Esophagus (tissue), 2 donors: Measurements from ENCODE around the gene ABCD3. TPM values are rescaled to one million over a fixed set of nuclear protein-coding genes. Genes with fewer than 3 reads are reported as not detected.
"Not testable (repeated sequence)": the region's sequence is repeated elsewhere in the genome, so short reads cannot be mapped to it uniquely, and the experiment has no call there.

Experiments
- H3K27ac ChIP-seq, 2 donors: one replicate each; pipeline ENCODE4 v1.5.1; 2013; ENCODE audit warnings: low read depth in 2 of 2, mild to moderate bottlenecking in 2 of 2, inconsistent platforms in 1 of 2, low read length in 1 of 2, moderate library complexity in 1 of 2
- H3K27me3 ChIP-seq, 2 donors: one replicate each; pipeline ENCODE4 v1.6.1; 2013; ENCODE audit warnings: low read length in 2 of 2, control low read depth in 1 of 2, mild to moderate bottlenecking in 1 of 2; ENCODE audit not compliant: insufficient read depth in 2 of 2, control insufficient read depth in 1 of 2
- H3K36me3 ChIP-seq, 2 donors: one replicate each; pipeline ENCODE4 v1.6.1; 2013; ENCODE audit warnings: low read length in 1 of 2; ENCODE audit not compliant: control insufficient read depth in 2 of 2, insufficient read depth in 2 of 2
- H3K4me1 ChIP-seq, 2 donors: one replicate each; pipeline ENCODE4 v1.6.1; 2013; ENCODE audit warnings: low read length in 1 of 2; ENCODE audit not compliant: control insufficient read depth in 2 of 2, insufficient read depth in 2 of 2
- H3K4me3 ChIP-seq, 2 donors: one replicate each; pipeline ENCODE4 v1.5.1; 2013; ENCODE audit warnings: low read length in 2 of 2, mild to moderate bottlenecking in 2 of 2, low read depth in 1 of 2, moderate library complexity in 1 of 2
- H3K9me3 ChIP-seq, 2 donors: one replicate each; pipeline ENCODE4 v1.6.1; 2013; ENCODE audit warnings: mild to moderate bottlenecking in 2 of 2, low read depth in 1 of 2, low read length in 1 of 2, moderate library complexity in 1 of 2; ENCODE audit not compliant: control insufficient read depth in 2 of 2, insufficient read depth in 1 of 2
- WGBS, 2 donors: extraction: QIAGEN DNeasy Blood & Tissue Kit; methylation state at CpG; one replicate each; pipeline ENCODE4 v1.1.7; 2013; 5-methylcytosine and 5-hydroxymethylcytosine counted together
- polyA plus RNA-seq, 2 donors: library from polyadenylated mRNA; stranded (reverse); fragments of 200-250 nt; gene quantifications; one replicate each; pipeline ENCODE4 v1.2.3, GENCODE V29; 2013
- donor health status: healthy with polysubstance abuse.
- donor health status: Bipolar disorder and iron deficiency.

Gene ABCD3
- polyA plus RNA-seq, 2 donors = 12.6 to 17.7 TPM

DNA sequence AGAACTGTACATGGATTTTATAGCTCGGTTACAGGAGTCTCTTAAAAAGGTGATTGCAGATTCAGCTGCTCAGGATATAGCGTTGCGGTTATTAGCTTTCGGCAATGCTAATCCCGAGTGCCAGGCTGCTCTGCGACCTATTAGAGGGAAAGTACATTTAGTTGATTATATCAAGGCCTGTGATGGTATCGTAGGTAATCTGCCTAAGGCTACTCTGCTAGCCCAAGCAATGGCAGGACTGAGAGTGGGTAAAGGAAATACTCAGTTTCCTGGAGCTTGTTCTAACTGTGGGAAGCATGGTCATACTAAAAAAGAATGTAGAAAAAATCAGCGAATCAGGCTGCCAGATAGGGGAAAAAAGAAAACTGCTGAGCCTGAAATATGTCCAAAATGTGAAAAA lies 27.5 kb downstream of the ABCD3 start:
- not testable (repeated sequence) for H3K4me1 ChIP-seq, H3K4me3 ChIP-seq, H3K9me3 ChIP-seq, H3K27ac ChIP-seq, H3K36me3 ChIP-seq, H3K27me3 ChIP-seq
- 93 to 95% methylated on average over 8 of the region's 8 CpGs for WGBS, 2 donors

DNA sequence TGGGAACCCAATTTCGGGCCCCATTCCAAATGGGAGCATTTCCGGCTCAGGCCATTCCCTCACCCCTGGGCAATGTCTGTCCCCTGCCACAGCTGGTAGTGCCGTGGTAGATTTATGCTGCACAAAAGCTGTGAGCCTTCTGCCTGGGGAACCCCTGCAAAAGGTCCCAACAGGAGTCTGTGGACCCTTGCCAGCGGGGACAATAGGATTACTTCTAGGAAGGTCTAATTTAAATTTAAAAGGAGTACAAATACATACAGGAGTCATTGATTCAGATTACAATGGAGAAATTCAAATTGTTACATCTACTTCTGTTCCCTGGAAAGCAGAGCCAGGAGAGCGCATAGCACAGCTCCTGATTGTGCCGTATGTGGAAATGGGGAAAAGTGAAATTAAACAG lies 28.0 kb downstream of the ABCD3 start:
- H3K27ac ChIP-seq, H3K9me3 ChIP-seq, H3K27me3 ChIP-seq, H3K4me1 ChIP-seq, H3K36me3 ChIP-seq, H3K4me3 ChIP-seq: not testable (repeated sequence)
- 94 to 97% methylated on average over 6 of the region's 6 CpGs for WGBS, 2 donors

DNA sequence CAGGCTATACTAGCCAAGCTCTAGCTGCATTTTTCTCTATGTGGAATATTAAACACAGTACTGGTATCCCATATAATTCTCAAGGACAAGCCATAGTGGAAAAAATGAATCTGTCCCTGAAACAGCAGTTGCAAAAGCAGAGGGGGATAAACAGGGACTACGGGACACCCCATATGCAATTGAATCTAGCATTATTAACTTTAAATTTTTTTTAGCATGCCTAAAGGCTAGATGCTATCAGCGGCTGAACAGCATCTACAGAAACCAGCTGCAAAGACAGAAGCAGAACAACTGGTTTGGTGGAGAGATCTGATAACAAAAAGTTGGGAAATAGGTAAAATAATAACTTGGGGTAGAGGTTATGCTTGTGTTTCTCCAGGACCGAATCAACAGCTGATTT lies 30.6 kb downstream of the ABCD3 start:
- WGBS, 2 donors = 98 to 100% methylated on average over 3 of the region's 3 CpGs
- not testable (repeated sequence) for H3K4me3 ChIP-seq, H3K27ac ChIP-seq, H3K27me3 ChIP-seq, H3K36me3 ChIP-seq, H3K4me1 ChIP-seq, H3K9me3 ChIP-seq

DNA sequence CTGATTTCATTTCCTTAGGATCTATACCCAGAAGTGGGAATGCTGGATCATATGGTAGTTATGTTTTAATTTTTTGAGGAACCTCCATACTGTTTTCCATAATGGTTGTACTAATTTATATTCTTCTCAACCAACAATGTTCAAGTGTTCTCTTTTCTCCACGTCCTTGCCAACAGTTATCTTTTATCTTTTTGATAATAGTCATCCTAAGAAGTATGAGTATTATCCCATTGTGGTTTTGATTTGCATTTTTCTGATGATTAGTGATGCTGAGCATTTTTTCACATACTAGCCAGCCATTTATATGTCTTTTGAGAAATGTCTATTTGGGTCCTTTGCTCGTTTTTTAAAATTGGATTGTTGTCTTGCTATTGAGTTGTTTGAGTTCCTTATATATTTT lies 38.5 kb downstream of the ABCD3 start:
- H3K4me1 ChIP-seq = no peaks in the 10 kb centered on the region
- H3K4me3 ChIP-seq = no peak overlapping the region
- H3K27ac ChIP-seq = no peak overlapping the region
- H3K9me3 ChIP-seq = no peaks in the 10 kb centered on the region
- H3K27me3 ChIP-seq = no peaks in the 10 kb centered on the region
- 82 to 85% methylated on average over 2 of the region's 2 CpGs for WGBS, 2 donors
- H3K36me3 ChIP-seq = no peaks in the 10 kb centered on the region

DNA sequence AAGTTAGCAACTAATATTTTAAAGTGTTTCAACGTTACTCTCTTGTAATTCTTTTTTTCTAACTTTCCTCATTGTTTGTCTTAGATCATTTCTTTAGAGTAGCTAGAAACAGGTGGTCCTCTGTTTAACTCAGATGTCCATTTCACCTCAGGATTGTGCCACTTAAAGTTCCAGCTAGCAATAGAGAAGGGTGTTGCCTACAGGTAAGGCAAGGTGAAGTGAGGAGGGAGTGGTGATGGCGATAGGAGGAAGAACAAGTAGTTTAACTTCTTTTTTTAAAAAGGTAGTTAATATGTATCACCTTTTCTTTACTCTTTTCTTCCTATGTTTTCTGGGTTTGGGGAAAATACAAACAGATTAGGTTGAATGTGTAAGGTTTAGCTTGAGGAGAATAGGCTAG lies 44.4 kb downstream of the ABCD3 start:
- peaks cover 0 to 3% of the 10 kb centered on the region in 2 donors for H3K36me3 ChIP-seq
- no peak overlapping the region for H3K4me3 ChIP-seq
- H3K27me3 ChIP-seq = no peaks in the 10 kb centered on the region
- H3K4me1 ChIP-seq = no peaks in the 10 kb centered on the region
- no peak overlapping the region for H3K27ac ChIP-seq
- WGBS, 2 donors = 71 to 80% methylated on average over 2 of the region's 2 CpGs
- no peaks in the 10 kb centered on the region for H3K9me3 ChIP-seq

DNA sequence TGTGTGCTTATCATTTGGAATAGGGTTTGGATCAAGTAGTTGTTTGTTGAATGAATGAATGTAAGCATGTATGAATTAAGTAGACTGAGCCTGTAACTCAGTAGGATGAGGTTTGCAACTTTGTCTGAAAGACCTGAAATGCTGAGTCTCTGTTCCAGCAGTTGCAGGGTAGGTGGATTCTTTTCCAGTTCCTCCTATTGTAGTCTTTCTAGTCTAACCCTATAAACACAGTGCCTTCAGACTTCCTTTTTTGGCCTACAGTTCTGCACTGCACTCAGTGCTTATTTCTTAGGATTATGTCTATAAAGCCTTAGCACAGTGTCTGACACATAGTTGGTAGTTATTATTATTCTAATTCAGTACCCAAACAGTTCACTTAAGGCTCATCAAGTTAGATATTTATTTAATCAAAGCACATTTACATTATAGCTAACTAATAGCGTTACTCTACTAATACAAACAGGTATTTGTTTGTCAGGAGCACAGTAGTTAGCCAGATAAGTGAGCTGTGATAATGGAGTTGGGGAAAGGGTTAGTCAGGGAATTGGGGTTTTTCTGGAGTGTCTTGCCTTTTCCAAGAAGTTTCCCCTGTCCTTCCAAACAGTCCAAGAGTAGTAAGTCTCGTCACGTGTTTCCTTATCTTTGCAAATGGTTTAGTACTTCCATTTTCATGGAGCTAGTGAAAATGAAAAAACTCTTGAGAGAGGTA lies 45.0 kb downstream of the ABCD3 start:
- Histone ChIP-seq H3K27ac (no peak overlapping the region), H3K4me3 (no peak overlapping the region), H3K36me3 (peaks cover 0 to 3% of the 10 kb centered on the region in 2 donors), H3K4me1 (no peaks in the 10 kb centered on the region), H3K9me3 (no peaks in the 10 kb centered on the region), H3K27me3 (no peaks in the 10 kb centered on the region)
- WGBS, 2 donors = 79 to 89% methylated on average over 3 of the region's 3 CpGs

DNA sequence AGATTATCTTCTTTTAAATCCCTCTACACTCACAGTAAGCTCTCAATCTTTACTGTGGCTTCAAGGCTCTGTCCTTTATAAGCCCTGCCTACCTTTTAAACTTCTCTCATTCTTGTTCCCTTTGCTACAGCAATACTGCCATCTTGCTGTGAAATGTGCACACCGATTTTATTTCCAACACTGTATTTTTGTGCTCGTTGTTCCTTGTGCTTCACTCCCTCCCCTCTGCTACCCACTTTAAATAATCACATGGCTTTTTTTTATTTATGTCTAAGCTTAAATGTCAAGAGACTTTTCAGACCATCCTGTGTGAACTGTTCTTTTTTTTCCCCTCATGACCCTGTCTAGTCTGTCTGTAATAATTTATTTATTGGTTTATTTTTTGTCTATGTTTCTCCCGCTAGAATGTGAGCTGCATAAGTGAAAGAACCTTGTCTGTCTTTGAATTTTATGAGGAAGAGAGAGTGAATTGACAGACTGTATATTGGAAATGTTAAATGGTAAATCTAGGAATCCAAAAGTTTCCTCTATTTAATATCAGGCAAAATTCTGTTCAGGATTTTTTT lies 45.7 kb downstream of the ABCD3 start:
- Histone ChIP-seq H3K4me3 (no peak overlapping the region), H3K4me1 (no peaks in the 10 kb centered on the region), H3K27me3 (no peaks in the 10 kb centered on the region), H3K9me3 (no peaks in the 10 kb centered on the region), H3K36me3 (peaks cover 0 to 3% of the 10 kb centered on the region in 2 donors), H3K27ac (no peak overlapping the region)
- WGBS, 2 donors = 46 to 59% methylated on average over 3 of the region's 3 CpGs

DNA sequence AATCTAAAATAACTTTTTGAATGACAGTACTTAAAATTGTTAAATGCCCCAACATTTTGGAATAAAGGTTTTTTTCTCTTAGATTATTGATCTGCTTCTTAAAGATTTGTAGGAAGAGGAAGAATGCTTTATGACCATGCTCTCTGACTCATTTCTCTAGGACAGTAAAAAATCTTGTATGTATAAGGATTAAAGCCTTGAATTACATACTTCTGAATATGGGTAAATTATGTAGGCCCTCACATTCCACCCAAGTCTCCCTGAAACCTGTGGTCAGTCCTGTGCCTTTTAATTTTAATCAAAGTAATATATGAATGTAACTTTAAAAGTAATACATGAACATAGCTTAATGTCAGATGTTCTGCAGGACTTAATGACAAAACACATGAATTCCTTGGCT lies 50.5 kb downstream of the ABCD3 start:
- H3K9me3 ChIP-seq = no peaks in the 10 kb centered on the region
- no peaks in the 10 kb centered on the region for H3K4me1 ChIP-seq
- peaks cover 0 to 3% of the 10 kb centered on the region in 2 donors for H3K36me3 ChIP-seq

DNA sequence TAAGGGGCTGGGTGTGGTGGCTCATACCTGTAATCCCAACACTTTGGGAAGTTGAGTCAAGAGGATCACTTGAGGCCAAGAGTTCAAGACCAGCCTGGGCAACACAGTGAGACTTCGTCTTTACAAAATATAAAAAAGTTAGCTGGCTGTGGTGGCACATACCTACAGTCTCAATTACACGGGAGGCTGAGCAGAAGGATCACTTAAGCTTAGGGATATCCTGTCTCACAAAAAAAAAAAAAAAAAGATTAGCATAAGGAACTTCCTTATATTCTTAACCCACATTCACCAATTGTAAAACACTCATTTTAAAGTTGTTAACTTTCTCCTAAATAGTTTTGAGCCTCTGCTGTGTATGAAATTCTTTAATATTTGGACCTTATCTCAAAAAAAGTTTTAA lies 53.1 kb downstream of the ABCD3 start:
- H3K4me1 ChIP-seq = no peaks in the 10 kb centered on the region
- 72 to 90% methylated on average over 2 of the region's 2 CpGs for WGBS, 2 donors
- H3K27me3 ChIP-seq = no peaks in the 10 kb centered on the region
- no peaks in the 10 kb centered on the region for H3K36me3 ChIP-seq
- no peak overlapping the region for H3K27ac ChIP-seq
- H3K9me3 ChIP-seq = no peaks in the 10 kb centered on the region
- H3K4me3 ChIP-seq = no peak overlapping the region

More for the DNA sequence above, 50.5 kb downstream of the ABCD3 start:
- no peak overlapping the region for H3K27ac ChIP-seq
- H3K27me3 ChIP-seq = no peaks in the 10 kb centered on the region
- no peak overlapping the region for H3K4me3 ChIP-seq

DNA sequence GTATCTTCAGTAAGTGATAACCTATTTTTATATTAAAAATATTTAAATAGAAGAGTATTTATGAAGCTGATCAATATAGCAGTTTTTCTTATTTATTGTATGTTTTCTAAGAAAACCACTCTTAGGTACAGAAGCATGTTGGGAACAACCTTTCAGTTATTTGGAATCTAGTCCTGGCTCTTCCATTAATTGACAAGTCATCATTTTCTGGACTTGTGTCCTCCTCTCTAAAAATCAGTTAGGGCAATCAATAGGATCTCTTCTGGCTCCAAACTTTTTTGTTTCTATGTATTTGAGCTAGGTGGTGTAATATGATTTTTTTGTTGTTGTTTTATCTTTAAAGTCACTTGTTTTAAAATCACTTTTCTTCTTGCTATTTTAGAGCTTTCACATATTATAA lies 57.0 kb downstream of the ABCD3 start:
- Histone ChIP-seq H3K9me3 (no peaks in the 10 kb centered on the region), H3K36me3 (peaks cover 0 to 5% of the 10 kb centered on the region in 2 donors), H3K27me3 (no peaks in the 10 kb centered on the region), H3K27ac (no peak overlapping the region), H3K4me3 (no peak overlapping the region), H3K4me1 (no peaks in the 10 kb centered on the region)
